NCI-H2029 treated with DMSO at 0.1 percent for 48 hours (cell line): Measurements from ENCODE around the gene PDSS2.
"Not testable (repeated sequence)": the region's sequence is repeated elsewhere in the genome, so short reads cannot be mapped to it uniquely, and the experiment has no call there.

Experiments
- DNase-seq: peaks from one replicate; lab custom pipeline; 2025; lab: John Stamatoyannopoulos, UW

The PDSS2 gene

DNA sequence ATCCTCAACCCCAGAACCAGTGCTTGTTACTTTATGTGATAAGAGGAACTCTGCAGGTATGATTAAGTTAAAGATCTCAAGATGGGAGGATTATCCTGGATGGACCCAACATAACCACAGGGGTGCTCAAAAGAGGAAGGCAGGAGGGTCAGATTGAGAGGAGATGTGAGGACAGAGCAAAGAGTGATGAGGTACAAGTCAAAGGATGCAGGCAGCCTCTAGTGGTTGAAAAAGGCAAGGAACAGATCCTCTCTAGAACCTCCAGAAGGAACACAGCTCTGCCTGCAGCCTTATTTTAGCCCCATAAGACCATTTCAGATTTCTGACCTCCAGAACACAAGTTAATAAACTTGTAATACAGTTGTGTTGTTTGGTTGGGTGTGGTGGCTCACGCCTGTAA is 41.2 kb downstream of the PDSS2 start:
- DNase-seq: no peak

DNA sequence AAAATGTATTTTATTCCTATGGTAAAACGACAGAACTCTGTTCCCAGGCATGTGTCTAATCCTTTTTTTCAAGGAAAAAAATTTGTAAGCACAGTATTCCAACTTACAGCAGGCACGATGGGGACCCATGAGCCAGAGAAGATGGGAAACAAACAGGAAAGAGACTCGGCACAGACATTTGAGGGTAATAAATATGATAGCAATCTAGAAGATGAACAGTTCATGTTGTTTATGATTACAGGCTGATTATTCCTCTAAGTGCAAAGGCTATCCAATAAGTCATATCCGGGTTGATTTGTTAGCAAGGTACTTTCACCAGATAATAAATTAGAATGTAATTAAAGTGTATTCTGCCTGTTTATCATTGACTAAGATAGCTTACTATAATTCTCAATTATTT is 43.2 kb downstream of the PDSS2 start:
- DNase-seq: no peak

DNA sequence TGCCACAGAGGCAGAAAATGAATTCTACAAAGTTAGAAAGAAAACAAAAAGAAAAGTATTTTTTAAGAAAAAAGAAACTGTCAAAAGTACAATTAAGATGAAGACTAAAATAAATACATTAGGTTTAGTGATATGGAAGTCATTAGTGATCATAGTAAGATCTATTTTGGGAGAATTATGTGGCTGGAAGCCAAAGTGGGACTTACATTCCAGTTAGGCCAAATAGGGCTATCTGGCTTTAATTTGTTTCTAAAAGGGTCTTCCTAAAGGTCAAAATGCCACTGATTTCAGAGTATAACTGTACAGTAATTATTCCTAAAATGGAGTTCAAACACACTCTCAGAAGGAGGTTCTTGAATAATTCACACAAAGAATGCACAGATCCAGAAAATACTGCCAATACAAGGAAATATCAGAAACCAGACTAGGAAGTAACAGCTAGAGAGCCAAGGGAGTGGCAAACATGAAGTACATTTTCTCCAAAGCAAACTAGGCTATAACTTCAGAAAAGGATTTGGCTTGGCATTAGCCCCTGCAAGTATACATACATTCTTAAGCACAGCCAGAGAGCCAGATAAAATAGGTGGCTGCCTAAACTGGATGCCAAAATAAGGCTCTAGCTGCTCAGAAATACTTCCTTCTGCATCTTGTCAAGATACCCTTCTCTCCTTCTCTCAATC is 45.3 kb downstream of the PDSS2 start:
- no peak for DNase-seq

DNA sequence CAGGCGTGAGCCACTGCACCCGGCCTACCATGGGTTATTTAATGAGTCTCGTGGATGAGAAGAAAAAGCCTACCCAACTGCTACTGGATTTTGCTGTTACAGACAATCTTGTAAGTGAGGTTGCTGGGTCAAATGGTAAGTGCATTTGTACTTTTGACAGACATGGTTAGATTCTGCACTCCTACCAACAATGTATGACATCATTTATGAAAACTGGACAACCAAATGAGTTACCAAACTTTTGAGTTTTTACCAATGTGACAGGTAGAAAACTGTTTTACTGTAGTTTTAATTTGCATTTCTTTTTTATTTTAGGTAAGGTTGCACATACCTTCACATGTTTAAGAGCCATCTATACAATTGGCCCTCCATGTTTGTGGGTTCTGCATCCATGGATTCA is 48.2 kb downstream of the PDSS2 start:
- no peak for DNase-seq

DNA sequence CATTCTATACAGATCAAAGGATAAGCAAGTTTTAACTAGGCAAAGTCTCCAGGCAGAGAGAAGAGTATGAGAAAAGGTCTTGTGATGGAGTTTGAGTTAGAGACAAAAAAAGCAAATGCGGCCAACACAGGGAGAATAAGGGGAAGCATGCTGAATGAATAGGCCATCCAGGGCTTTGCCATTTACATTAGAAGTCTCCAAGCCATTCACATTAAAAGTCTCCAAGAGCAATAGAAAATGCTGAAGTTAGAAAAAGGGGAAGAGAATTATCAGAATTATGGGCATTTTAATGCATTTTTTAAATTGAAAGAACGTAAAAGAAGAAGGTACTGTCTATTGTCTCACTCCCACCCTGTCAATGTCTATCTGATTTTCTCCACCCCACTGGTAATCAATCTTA is 49.4 kb downstream of the PDSS2 start:
- DNase-seq: no peak

DNA sequence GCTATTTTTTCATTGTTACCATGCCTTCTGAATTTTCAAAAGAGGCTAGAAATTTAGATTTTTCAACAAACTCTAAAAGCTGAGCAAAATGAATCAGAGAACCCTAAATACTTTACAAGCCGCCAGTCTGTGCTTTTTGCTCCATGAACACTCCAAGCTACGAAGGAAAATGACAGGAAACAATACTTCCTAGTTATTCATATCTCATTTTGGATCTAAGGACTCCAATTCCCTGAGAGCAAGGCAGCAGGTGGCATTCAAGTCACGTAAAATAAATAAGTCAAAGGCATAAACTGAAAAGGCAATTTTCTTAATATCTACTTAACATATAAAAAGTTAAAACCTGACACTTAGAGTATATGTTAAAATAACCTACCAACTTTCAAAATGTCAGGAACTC is 50.6 kb downstream of the PDSS2 start:
- DNase-seq: no peak

DNA sequence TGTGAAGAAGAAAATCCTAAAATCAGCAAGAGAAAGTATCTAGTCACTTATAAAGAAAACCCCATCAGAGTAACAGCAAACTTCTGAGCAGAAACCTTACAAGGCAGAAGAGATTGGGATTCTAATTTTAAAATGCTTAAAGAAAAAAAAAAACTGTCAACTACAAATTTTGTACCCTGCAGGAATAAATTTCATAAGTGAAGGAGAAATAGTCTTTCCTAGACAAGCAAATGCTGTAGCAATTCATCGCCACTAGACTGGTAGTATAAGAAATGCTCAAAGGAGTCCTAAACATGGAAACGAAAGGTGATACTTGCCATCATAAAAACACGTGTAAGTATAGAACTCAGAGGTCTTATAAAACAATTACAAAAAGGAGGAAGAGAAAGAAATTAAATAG is 54.4 kb downstream of the PDSS2 start:
- no peak for DNase-seq

DNA sequence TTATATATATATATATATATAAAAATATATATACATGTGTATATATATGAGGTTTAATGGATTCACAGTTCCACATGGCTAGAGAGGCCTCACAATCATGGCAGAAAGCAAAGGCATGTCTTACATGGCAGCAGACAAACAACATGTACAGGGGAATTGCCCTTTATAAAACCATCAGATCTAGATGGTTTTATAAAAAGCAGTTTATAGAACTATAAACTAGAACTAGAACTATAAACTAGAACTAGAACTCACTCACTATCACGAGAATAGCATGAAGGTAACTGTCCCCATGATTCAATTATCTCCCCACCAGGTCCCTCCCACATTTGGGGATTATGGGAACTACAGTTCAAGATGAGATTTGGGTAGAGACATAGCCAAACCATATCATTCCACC is 56.8 kb downstream of the PDSS2 start:
- DNase-seq: no peak

DNA sequence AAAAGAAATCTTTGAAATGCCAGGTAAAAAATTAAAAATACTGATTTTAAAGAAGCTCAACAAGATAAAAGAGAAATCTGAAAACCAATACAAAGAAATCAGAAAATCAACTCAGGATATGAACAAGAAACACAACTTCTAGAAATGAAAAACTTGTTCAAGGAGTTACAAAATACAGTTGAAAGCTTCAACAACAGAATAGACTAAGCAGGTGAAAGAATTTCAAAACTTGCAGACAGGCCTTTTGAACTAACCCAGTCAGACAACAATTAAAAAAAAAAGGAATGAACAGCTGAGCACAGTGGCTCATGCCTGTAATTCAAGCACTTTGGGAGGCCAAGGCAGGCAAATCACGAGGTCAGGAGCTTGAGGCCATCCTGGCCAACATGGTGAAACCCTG is 57.8 kb downstream of the PDSS2 start:
- DNase-seq: no peak

DNA sequence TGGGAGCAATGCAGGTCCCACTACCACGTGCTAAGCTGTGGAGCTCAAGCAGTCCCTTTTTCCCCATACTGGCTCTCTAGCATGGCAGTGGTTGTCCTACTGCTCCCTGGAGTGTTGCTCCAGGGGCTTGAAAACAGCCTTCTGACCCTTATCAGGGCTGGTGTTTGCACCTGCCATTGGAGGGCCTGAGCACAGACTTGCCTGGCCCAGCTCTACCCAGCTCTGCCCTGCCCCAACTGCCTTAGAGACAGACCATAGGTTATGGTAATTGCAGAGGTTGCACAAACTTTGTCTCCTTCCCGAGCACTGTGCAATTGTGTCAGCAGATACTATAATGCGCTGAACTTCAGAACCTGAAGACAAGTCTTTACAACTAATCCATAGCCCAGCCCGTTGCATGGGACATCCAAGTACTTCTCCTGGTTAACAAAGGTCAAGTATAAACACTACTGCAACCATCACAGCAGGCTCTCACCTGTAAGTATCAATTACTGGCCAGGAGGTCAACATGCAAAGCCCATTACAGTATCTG is 58.7 kb downstream of the PDSS2 start:
- no peak for DNase-seq

DNA sequence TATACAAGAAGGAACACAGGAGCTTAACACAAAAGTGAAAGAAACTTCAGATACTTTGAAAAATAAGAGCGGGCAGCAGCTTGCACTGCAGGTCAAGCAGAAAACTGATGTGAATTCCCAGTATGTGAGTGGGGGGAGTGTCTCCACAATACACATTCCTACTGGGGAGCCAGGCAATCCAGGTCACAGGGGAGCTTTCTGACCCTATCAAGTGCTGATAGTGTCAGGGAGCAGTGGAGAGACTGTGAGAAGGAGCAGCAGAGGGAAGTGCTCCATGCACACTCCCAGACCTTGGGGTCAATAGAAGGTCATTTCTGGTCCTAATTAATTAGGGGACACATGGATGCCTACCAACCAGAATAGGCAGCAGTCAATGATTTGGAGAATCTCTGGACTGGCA is 59.4 kb downstream of the PDSS2 start:
- DNase-seq: no peak

DNA sequence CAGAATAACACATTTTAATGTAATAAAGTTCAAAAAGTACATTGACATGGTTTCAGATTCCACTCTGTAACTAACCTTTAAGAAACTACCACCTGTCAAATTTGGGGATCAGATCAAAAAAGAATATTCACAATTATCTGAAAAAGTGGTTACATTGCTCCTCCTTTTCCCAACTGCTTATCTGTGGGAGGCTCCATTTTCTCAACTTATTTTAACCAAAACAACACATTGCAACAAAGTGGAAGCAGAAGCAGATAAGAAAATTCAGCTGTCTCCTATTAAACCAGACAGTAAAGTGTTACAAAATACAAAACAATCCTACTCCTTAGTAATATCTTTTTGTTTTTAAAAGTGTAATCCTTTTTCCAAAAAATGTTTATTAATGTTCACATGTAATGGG is 61.4 kb downstream of the PDSS2 start:
- DNase-seq: no peak

DNA sequence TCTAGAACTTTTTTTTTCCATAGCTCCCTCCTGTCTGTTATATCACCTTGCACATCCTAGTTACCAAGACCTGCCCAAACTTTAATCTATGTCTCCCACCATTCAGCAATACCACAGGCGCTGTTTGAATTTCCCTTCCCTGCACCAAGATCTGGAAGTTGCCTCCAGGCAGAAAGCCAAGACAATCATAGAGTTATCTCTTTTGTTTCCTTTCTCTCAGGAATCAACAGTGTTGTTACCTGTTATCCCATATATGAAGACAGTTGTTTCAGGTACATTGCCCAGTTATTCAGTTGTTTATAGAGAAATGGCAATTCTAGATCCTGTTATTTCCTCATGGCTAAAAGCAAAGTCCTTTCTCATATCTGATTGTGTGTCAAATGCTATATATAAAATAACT is 63.2 kb downstream of the PDSS2 start:
- no peak for DNase-seq

DNA sequence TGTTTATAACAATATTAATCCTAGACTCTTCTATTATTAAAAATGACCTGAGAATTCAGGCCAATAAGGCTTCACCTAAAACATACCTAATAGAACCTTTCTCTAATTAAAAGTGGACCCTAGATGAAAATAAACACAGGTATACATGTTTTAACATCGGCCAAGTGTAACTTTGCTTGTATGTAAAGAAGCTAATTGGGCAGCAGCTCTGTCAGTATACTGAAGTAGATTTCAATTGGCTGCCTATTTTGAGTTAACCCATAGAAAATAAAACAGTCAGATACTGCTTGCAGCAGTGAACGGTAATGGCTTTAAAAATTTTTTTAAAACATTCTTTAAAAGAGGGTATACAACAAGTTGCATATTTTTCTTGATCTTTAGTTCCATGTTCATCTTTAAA is 67.3 kb downstream of the PDSS2 start:
- DNase-seq: no peak

DNA sequence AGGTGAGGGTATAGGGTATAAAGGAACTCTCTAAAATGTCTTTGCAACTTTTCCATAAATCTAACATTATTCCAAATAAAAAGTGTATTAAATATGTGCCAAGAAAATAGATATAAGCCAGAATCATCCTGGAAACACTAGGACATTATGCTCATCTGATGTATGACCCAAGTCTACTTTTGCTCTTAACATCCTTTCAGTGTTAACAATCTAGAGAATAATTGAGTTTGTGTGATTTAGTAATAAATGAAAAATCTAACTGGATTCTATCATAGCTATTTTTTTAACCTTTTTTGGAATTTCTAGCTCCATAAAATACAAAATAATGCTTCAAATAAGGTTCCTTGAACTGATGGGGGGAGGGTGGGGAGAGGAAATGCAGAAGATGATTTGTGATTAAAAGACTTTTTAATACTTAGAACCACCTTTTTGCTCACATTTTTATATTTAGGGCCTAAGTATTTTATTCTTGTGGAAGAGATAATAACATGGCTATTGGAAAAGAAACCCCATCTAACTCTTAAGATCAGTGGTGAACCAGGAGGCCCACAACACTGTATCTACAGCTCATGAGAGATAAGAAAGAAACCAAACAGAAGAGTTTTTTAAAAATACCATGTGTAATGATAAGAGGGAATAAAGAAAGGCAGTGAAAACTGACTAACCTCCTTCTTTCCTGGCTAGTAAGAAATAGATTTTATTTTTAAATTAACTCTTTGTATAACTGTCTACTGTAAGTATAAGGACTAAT is 68.5 kb downstream of the PDSS2 start:
- no peak for DNase-seq

DNA sequence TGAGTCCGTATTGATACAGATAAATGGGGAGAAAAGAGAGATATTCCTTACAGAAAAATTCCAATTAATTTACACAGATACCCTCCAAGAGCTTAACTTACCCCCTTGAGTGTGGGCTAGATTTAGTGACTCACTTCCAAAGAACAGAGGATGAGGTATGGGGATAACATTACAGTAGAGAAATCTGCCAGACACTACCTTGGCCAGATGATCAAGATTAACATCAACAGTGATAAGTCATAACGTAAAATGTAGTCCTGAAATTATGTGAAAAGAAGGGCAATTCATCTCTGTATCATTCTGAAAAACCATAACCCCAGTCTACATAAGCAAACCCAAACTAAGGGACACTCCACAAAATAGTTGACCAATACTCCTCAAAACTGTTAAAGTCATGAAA is 69.3 kb downstream of the PDSS2 start:
- no peak for DNase-seq

DNA sequence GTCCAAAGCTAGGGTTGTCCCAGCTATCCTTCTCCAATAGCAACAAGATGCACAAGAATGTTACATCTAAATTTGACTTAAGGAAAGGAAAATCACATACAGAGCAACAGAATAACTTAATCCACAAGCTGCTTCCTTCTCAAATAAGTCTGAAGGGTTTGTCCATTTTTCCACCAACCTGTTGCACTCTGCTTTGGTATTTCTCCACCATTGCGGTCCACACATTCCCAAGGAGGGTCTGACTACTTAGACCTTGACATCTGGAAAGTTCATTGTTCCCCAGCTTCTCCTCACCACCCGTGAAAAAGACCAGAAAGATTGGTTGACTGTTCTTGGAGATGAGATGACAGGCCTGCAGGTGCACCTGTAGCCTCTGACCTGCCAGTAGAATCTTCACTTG is 72.5 kb downstream of the PDSS2 start:
- DNase-seq: no peak

DNA sequence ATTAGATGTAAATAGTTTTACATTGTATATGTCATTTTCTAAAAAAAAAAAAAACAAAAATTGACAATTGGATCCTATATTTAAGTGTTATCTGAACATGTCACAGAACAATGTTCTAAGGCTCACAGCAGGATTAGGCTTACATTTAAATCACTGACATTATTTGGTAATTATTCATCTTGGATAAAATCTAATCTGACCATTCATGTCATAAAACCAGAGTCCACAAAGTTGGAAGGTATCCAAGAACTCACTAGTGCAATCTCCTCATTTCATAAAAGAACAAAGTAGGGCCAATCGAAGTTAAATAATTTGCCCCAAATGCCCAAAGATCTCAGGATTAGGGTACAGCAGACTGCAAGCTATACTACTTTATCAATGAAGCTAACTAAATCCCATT is 73.0 kb downstream of the PDSS2 start:
- no peak for DNase-seq

DNA sequence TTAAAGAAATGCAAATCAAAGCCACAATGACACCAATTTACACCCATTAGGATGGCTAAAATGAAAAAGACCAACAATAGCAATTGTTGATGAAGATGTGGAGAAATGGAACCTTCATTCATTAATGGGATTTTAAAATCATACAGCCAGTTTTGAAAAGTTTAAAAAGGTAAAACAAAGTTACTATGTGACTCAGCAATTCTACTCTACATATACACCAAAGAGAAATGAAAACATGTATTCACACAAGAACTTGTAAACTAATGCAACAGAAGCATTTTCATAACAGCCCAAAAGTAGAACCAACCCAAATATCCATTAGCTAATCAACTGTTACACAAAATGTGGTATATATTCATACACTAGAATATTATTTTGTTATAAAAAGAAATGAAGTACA is 75.7 kb downstream of the PDSS2 start:
- no peak for DNase-seq

DNA sequence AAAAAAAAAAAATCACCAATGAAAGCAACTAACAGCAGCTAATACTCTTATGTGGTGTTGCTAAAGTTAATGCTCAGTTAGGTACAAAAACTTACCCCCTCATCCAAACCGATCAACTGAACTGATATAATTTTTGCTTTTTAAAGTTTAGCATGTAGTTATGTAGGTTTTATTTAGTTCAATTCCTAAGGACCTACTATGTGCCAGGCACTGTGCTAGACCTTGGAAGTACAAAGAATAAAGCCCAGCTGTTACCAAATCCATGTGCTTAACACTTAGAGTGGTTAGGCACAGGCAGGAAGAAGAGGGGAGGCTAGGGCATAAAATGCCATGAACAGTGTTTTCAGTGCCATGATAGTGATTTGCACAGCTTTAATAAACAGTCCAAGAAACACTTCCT is 85.1 kb downstream of the PDSS2 start:
- DNase-seq: no peak

DNA sequence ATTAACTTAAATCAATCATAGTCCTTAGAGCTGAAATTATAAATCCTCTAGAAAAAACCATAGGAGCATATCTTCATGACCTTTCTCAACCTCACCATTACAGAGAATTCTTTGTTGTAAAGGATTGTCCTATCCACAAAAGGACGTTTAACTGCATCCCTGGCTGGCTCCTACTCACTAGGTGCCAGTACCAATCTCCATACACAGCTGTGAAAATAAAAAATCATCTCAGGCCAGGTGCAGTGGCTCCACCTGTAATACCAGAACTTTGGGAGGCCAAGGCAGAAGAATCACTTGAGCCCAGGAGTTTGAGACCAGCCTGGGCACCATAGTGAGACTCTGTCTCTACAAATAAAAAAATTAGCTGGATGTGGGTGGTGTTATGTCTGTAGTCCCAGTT is 89.9 kb downstream of the PDSS2 start:
- no peak for DNase-seq

DNA sequence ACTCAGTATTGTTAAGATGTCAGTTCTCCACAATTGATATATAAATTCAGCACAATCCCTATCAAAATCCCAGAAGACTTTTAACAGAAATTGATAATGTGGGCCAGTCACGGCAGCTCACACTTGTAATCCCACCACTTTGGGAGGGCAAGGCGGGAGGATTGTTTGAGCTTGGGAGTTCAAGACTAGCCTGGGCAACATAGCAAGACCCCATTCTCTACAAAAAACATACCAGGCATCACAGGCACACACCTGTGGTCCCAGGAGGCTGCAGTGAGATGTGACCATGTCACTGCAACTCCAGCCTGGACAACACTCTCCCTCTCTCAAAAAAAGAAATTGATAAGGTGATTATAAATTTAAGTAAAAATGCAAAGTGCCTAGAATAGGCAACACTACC is 90.9 kb downstream of the PDSS2 start:
- no peak for DNase-seq

DNA sequence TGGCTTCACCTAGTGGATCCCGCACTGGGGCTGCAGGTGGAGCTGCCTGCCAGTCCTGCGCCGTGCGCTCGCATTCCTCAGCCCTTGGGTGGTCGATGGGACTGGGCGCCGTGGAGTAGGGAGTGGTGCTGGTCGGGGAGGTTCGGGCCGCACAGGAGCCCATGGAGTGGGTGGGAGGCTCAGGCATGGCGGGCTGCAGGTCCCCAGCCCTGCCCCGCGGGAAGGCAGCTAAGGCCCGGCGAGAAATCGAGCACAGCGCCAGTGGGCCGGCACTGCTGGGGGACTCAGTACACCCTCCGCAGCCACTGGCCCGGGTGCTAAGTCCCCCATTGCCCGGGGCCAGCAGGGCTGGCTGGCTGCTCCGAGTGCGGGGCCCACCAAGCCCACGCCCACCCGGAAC is 95.2 kb downstream of the PDSS2 start:
- not testable (repeated sequence) for DNase-seq
